Neural cell (in vitro differentiated cells): Measurements from ENCODE around the gene DPYSL4. TPM values are rescaled to one million over a fixed set of nuclear protein-coding genes. Genes with fewer than 3 reads are reported as not detected.

Experiments
- H2AFZ ChIP-seq: fragments of 200-600, 300-800 bp; sonication (generic), shearing (Covaris generic); 2 replicates; pipeline ENCODE4 v1.6.0; 2014; ENCODE audit warnings: low read depth, mild to moderate bottlenecking, antibody characterized with exemption, low read length, moderate library complexity
- H3F3A ChIP-seq: fragments of 200-600 bp; shearing (Covaris generic); 2 replicates; pipeline ENCODE4 v1.6.1; 2016; ENCODE audit warnings: mild to moderate bottlenecking, moderate library complexity, mixed read lengths, antibody characterized with exemption, low read length; ENCODE audit not compliant: insufficient read depth, poor library complexity, severe bottlenecking
- H3K27ac ChIP-seq: fragments of 200-600, 300-800 bp; sonication (generic), shearing (Covaris generic); 2 replicates; pipeline ENCODE4 v1.5.1; 2014; ENCODE audit warnings: mild to moderate bottlenecking, low read length, moderate library complexity
- H3K27me3 ChIP-seq: fragments of 300-800, 200-600 bp; sonication (generic), shearing (Covaris generic); 2 replicates; pipeline ENCODE4 v1.6.0; 2014; ENCODE audit warnings: mild to moderate bottlenecking, low read depth, low read length, moderate library complexity; ENCODE audit not compliant: insufficient read depth
- H3K36me3 ChIP-seq: fragments of 300-800, 200-600 bp; sonication (generic), shearing (Covaris generic); 2 replicates; pipeline ENCODE4 v1.5.1; 2014; ENCODE audit warnings: mild to moderate bottlenecking, antibody characterized with exemption, low read length, moderate library complexity; ENCODE audit not compliant: insufficient read depth
- H3K4me2 ChIP-seq: fragments of 300-800, 200-600 bp; sonication (generic), shearing (Covaris generic); 2 replicates; pipeline ENCODE4 v1.6.0; 2014; ENCODE audit warnings: mild to moderate bottlenecking, low read length
- H3K4me3 ChIP-seq: fragments of 300-800, 200-600 bp; sonication (generic), shearing (Covaris generic); 2 replicates; pipeline ENCODE4 v1.5.1; 2014; ENCODE audit warnings: mild to moderate bottlenecking, low read length, moderate library complexity
- H3K79me2 ChIP-seq: fragments of 200-600 bp; shearing (Covaris generic); replicated peaks from 2 replicates; pipeline ENCODE4 v1.6.0; 2014; ENCODE audit warnings: mild to moderate bottlenecking, low read length, moderate library complexity; ENCODE audit not compliant: insufficient read depth
- H3K9ac ChIP-seq: fragments of 300-800, 200-600 bp; sonication (generic), shearing (Covaris generic); 2 replicates; pipeline ENCODE4 v1.6.1; 2016; ENCODE audit warnings: mild to moderate bottlenecking, low read length, mixed read lengths
- H3K9me2 ChIP-seq: fragments of 200-600 bp; shearing (Covaris generic); 2 replicates; pipeline ENCODE4 v1.6.1; 2016; ENCODE audit warnings: mild to moderate bottlenecking, low read length, mixed read lengths; ENCODE audit not compliant: insufficient read depth
- H3K9me3 ChIP-seq: fragments of 200-600, 300-800 bp; sonication (generic), shearing (Covaris generic); 2 replicates; pipeline ENCODE4 v1.6.1; 2016; ENCODE audit warnings: mild to moderate bottlenecking, mixed run types, low read length, moderate library complexity, mixed read lengths
- H4K20me1 ChIP-seq: fragments of 200-600 bp; shearing (Covaris generic); 2 replicates; pipeline ENCODE4 v1.6.1; 2016; ENCODE audit warnings: mild to moderate bottlenecking, mixed run types; ENCODE audit not compliant: insufficient read depth
- EP300 ChIP-seq: fragments of 450-650 bp; conservative IDR thresholded peaks from 2 replicates; pipeline ENCODE4 v1.6.1; 2014; ENCODE audit warnings: antibody characterized with exemption, mild to moderate bottlenecking, moderate library complexity; ENCODE audit not compliant: poor library complexity, severe bottlenecking
- EZH2 ChIP-seq: fragments of 200-600, 300-800 bp; shearing (Covaris generic), sonication (generic); IDR thresholded peaks from 2 replicates; pipeline ENCODE4 v1.6.1; 2014; ENCODE audit warnings: antibody characterized with exemption, low read length, borderline replicate concordance, mild to moderate bottlenecking; ENCODE audit not compliant: insufficient read depth, poor library complexity, severe bottlenecking
- MXI1 ChIP-seq: fragments of 450-650 bp; conservative IDR thresholded peaks from 2 replicates; pipeline ENCODE4 v1.6.1; 2014; ENCODE audit warnings: antibody characterized with exemption, mild to moderate bottlenecking; ENCODE audit not compliant: poor library complexity, severe bottlenecking
- POLR2AphosphoS5 ChIP-seq: IDR thresholded peaks from 2 replicates; pipeline ENCODE4 v1.6.1; 2012
- RAD21 ChIP-seq: fragments of 450-650 bp; conservative IDR thresholded peaks from 2 replicates; pipeline ENCODE4 v1.6.1; 2014; ENCODE audit warnings: antibody characterized with exemption, mild to moderate bottlenecking, moderate library complexity
- SMC3 ChIP-seq: fragments of 450-650 bp; conservative IDR thresholded peaks from 2 replicates; pipeline ENCODE4 v1.6.1; 2014; ENCODE audit warnings: antibody characterized with exemption, mild to moderate bottlenecking, moderate library complexity; ENCODE audit not compliant: poor library complexity
- TAF1 ChIP-seq: IDR thresholded peaks from 2 replicates; pipeline ENCODE4 v1.6.1; 2012; ENCODE audit warnings: low read depth
- polyA plus RNA-seq: library from polyadenylated mRNA; depleted of rRNA; stranded (reverse); fragments of >200 nt; gene quantifications from 2 replicates; pipeline ENCODE4 v1.2.3, GENCODE V29; 2014
- TF ChIP-seq, protein P1 (sequence below): fragments of 450-650 bp; IDR thresholded peaks from 2 replicates; pipeline ENCODE4 v1.5.1; 2014; ENCODE audit warnings: antibody characterized with exemption, mild to moderate bottlenecking, moderate library complexity; ENCODE audit not compliant: poor library complexity, severe bottlenecking
- TF ChIP-seq, protein P2 (sequence below): IDR thresholded peaks from 2 replicates; pipeline ENCODE4 v1.6.1; 2012; ENCODE audit warnings: borderline replicate concordance

Gene DPYSL4
- polyA plus RNA-seq, 1 donor from 2014 or later, result 116 TPM

DNA sequence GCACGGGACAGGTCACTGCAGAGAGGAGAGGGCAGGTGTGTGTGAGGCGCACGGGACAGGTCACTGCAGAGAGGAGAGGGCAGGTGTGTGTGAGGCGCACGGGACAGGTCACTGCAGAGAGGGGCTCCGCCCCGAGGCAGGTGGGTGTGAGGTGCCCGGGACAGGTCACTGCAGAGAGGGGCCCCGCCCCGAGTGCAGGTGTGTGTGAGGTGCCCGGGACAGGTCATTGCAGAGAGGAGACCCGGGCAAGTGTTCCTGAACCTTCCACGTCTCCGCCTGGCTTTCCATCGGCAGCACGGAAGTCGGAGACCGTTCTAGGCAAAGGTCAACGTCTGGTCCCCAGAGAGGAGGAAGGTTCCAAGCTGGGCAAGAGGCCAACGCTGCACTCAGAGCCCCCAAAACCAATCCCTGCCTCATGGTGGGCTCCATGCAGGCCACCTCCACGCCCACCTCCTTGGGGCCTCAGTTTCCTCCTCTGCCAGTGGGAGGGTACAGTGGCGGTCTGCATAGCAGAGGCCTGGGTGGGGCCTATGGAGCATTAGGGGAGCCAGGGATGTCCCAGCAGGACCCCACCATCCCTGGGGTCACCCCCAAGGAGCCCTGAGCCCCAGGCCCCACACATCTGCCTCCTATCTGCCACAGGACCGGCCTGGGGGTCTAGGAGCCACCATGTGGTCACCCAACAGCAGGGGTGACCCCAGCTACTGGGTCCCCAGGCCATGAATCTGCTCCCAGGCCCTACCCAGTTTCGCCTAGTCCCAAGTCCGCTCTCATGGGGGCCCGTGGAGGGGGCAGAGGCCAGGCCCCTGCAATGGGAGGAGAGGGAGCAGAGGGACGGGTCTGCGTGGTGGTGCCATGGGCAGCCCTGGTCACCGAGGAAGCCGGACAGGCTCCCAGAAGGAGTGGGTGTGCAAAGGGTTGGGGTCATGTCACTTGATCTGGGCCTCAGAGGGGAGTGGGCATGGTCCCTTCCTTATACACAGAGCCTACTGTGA is 64.0 kb downstream of the DPYSL4 start:
- Histone ChIP-seq H2AFZ (no peak overlapping the region), H3K9ac (no peak overlapping the region), H3K9me3 (no peaks in the 10 kb centered on the region), H3K36me3 (no peaks in the 10 kb centered on the region), H4K20me1 (no peaks in the 10 kb centered on the region), H3F3A (no peaks in the 10 kb centered on the region), H3K4me3 (no peak overlapping the region), H3K79me2 (no peaks in the 10 kb centered on the region), H3K4me2 (no peak overlapping the region), H3K27me3 (no peaks in the 10 kb centered on the region), H3K27ac (no peak overlapping the region), H3K9me2 (no peaks in the 10 kb centered on the region)
- no peak for TF ChIP-seq RAD21

DNA sequence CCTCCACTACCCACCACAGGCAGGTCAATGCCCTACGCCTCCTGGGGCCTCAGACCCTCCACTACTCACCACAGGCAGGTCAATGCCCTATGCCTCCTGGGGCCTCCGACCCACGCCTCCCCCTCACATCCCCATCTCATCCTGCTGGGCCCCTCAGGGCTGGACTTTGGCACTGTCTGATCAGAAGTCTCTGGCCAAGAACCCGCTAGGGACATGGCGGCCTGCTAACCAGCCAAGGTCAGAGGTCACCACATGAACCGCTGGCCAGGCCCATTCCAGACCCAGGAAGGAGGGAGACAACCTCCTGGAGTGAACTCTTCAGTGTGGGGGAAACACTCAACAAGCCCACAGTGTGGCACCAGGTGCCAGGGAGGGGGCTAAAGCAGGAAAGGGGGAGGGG is 65.2 kb downstream of the DPYSL4 start:
- Histone ChIP-seq H3K4me3 (no peak overlapping the region), H3K27me3 (no peaks in the 10 kb centered on the region), H3K9me2 (no peaks in the 10 kb centered on the region), H2AFZ (no peak overlapping the region), H3F3A (no peaks in the 10 kb centered on the region), H3K4me2 (no peak overlapping the region), H3K79me2 (no peaks in the 10 kb centered on the region), H3K9me3 (no peaks in the 10 kb centered on the region), H3K36me3 (no peaks in the 10 kb centered on the region), H3K27ac (no peak overlapping the region), H3K9ac (no peak overlapping the region), H4K20me1 (no peaks in the 10 kb centered on the region)
- no peak for TF ChIP-seq SMC3
- no peak for TF ChIP-seq POLR2AphosphoS5
- TF ChIP-seq EP300, result no peak
- TF ChIP-seq EZH2, result no peak
- no peak for TF ChIP-seq RAD21
- TF ChIP-seq TAF1, result no peak
- TF ChIP-seq, protein P1, sequence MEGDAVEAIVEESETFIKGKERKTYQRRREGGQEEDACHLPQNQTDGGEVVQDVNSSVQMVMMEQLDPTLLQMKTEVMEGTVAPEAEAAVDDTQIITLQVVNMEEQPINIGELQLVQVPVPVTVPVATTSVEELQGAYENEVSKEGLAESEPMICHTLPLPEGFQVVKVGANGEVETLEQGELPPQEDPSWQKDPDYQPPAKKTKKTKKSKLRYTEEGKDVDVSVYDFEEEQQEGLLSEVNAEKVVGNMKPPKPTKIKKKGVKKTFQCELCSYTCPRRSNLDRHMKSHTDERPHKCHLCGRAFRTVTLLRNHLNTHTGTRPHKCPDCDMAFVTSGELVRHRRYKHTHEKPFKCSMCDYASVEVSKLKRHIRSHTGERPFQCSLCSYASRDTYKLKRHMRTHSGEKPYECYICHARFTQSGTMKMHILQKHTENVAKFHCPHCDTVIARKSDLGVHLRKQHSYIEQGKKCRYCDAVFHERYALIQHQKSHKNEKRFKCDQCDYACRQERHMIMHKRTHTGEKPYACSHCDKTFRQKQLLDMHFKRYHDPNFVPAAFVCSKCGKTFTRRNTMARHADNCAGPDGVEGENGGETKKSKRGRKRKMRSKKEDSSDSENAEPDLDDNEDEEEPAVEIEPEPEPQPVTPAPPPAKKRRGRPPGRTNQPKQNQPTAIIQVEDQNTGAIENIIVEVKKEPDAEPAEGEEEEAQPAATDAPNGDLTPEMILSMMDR, result no peak
- TF ChIP-seq MXI1, result no peak
- TF ChIP-seq, protein P2, sequence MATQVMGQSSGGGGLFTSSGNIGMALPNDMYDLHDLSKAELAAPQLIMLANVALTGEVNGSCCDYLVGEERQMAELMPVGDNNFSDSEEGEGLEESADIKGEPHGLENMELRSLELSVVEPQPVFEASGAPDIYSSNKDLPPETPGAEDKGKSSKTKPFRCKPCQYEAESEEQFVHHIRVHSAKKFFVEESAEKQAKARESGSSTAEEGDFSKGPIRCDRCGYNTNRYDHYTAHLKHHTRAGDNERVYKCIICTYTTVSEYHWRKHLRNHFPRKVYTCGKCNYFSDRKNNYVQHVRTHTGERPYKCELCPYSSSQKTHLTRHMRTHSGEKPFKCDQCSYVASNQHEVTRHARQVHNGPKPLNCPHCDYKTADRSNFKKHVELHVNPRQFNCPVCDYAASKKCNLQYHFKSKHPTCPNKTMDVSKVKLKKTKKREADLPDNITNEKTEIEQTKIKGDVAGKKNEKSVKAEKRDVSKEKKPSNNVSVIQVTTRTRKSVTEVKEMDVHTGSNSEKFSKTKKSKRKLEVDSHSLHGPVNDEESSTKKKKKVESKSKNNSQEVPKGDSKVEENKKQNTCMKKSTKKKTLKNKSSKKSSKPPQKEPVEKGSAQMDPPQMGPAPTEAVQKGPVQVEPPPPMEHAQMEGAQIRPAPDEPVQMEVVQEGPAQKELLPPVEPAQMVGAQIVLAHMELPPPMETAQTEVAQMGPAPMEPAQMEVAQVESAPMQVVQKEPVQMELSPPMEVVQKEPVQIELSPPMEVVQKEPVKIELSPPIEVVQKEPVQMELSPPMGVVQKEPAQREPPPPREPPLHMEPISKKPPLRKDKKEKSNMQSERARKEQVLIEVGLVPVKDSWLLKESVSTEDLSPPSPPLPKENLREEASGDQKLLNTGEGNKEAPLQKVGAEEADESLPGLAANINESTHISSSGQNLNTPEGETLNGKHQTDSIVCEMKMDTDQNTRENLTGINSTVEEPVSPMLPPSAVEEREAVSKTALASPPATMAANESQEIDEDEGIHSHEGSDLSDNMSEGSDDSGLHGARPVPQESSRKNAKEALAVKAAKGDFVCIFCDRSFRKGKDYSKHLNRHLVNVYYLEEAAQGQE, result no peak
